HTR-8/SVneo (cell line): Measurements from ENCODE around the gene FANCF.
A peak's percentile ranks its signal among the peaks of the same experiment; 100 is the strongest.
"Not testable (repeated sequence)": the region's sequence is repeated elsewhere in the genome, so short reads cannot be mapped to it uniquely, and the experiment has no call there.

Experiments used
- DNase-seq: peaks from one replicate; pipeline ENCODE4 v3.0.0; 2011; ENCODE audit warnings: low spot score, mixed read lengths; ENCODE audit not compliant: insufficient read length
- FAIRE-seq: peaks from 2 replicates; lab custom pipeline; 2011; peaks lifted over from hg19 to GRCh38; lab: Jason Lieb, UNC

Gene FANCF, protein sequence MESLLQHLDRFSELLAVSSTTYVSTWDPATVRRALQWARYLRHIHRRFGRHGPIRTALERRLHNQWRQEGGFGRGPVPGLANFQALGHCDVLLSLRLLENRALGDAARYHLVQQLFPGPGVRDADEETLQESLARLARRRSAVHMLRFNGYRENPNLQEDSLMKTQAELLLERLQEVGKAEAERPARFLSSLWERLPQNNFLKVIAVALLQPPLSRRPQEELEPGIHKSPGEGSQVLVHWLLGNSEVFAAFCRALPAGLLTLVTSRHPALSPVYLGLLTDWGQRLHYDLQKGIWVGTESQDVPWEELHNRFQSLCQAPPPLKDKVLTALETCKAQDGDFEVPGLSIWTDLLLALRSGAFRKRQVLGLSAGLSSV

DNA sequence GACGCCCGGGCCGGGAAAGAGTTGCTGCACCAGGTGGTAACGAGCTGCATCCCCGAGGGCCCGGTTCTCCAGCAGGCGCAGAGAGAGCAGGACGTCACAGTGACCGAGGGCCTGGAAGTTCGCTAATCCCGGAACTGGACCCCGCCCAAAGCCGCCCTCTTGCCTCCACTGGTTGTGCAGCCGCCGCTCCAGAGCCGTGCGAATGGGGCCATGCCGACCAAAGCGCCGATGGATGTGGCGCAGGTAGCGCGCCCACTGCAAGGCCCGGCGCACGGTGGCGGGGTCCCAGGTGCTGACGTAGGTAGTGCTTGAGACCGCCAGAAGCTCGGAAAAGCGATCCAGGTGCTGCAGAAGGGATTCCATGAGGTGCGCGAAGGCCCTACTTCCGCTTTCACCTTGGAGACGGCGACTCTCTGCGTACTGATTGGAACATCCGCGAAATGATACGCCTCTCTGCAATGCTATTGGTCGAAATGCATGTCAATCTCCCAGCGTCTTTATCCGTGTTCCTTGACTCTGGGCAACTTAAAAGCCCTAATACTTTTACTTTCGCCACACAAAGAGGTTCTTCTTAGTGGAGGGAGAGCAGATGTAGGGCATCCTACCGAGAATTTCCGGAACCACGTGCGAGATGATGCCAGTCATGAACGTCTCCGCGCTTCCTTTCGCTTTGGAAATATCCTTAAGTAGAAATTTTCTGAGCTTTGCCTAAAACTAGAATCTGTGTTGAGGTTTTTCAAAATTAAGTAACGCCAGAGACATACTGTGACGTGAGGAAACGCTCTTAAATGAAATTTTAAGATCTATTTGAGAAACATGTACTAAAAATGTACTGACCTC lies at the start of gene FANCF:
TSS of gene FANCF (minus strand) at position 376 of the 840 bp plus-strand sequence. CDS start at position 363, 13 bp downstream.
- peak; percentile 88 for DNase-seq
- FAIRE-seq: peak; percentile 44

DNA sequence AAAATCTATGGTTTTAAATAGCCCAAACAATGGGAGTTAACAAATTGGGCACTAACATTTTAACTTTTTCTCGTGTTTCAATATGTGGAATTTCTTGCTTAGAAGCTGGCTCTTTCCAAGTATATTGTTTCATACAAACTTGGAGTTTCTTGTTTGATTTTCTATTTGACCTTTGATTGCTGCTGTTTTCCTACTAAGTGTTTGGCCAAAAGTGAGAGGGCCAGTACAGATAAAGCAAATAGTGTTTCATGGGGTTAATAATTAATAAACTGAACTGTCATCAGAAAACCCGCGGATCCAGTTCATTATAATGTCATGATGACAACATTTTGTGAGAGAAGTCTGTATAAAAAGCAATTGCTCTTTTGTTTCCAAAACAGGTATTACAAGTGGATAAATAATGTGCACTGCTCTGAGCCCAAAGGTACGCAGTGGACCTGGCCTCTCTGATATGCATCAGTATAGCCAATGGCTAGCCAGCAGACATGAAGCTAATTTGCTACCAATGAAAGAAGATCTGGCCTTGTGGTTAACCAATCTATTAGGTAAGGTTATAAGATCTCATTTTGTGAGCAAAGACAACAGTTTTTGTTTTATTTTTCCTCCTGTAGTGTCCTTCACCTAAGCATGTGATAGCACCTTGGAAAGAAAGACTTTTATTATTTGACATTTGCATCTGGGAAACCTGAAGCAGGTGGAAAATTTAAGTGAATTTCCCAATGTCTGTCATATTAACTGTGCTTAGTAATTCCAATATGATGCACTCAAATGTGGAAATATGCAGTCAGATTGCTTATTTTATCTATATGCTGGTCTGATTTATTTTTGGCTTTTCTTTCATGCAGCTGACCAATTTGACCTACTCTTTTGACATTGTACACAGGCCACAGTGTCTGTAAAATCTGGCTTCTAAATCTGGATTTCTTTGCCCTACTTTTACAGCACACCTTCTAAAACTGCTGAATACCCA lies 49.1 kb upstream of the FANCF start:
- FAIRE-seq (no peak), DNase-seq (no peak)

DNA sequence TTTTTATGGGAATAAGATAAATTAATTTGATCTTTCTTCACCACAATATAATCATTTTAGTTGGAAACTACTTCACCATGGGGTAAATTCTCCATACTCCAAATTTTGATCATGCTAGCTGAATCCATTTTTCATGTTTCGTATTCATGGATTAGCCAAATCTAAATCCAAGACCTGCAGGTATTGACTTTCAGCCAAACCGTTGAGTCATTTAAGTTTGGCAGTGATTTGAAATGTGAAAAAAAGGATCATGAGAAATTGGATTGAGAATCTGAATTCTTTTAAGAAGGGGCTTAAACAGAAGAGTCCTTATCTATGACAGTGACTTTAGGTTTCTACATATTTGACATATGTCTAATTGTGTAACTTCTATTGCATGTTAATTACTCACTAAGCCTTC lies 46.1 kb upstream of the FANCF start:
- FAIRE-seq: no peak

DNA sequence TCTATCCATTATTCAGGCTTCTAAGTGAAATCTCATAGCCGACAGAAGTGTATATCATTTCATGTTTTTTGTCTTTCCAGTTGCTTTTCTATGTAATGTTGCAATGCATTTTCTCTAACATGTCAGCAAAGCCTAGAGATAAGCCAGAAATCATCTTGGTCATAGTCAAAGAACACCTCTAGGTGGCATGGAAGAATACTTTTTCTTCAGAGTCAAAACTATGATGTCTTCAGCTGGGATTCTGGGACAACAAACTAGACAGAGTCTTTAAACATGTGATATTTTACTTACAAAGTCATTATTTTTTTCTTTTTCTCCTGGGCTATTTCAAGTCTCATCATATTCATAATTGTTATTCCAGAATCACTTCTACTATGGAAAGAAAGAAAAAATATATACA lies 45.2 kb upstream of the FANCF start:
- DNase-seq (no peak), FAIRE-seq (no peak)

More for the DNA sequence above, 46.1 kb upstream of the FANCF start:
- DNase-seq: no peak

DNA sequence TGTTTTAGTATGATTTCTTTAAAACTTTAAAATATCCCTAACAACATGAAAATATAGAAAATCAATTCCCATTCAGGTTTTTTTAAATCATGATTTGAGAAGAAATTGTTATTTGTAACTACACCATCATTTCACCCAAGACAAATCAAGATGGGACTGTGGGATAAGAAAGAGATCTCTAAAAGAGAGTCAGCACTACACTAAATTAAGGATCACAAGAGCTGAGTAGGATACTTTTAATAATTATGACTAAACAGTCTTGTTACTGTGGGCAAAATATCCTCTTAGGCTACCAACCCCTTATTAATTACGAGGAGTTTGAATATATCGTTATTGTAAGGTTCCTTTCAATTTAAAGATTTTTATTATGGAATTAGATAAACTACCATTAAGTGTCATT lies 43.7 kb upstream of the FANCF start:
- FAIRE-seq: no peak
- DNase-seq: no peak

DNA sequence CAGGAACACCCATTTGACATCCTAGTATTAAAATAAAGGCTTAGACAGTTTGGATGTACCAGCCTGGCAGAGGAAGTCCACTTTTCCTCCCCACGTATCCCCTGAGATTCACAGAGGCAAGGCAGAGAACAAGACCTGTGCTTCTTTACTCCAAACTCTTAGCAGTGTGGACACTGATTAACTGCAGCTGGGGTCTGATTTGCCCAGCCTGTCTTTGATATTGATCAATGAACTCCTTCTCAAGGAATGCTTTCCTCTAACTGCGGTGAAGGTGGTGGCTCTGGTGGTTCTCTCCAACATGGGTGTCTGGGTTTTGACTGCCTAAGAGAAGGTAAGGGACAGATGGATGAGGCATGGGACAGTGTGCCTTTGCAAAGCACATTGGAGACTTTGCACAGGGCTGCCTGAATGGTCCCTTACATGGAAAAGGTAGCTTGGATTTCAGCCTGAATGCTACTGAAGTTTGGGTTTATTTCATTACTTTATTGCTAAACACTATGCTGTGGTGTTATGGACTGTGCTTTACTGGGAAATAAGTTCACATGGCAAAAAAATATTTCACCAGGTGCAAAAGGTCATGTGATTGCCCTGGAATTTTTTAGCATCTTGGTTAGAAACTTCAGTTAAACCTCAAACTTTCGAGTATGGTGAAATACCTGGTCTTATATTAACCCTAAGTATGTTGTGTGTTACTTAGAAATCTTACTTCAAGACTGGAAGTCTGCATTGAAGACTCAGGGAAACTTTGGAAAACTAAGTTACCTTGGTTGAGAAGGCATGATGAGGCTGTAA lies 42.6 kb upstream of the FANCF start:
- DNase-seq (no peak), FAIRE-seq (no peak)

DNA sequence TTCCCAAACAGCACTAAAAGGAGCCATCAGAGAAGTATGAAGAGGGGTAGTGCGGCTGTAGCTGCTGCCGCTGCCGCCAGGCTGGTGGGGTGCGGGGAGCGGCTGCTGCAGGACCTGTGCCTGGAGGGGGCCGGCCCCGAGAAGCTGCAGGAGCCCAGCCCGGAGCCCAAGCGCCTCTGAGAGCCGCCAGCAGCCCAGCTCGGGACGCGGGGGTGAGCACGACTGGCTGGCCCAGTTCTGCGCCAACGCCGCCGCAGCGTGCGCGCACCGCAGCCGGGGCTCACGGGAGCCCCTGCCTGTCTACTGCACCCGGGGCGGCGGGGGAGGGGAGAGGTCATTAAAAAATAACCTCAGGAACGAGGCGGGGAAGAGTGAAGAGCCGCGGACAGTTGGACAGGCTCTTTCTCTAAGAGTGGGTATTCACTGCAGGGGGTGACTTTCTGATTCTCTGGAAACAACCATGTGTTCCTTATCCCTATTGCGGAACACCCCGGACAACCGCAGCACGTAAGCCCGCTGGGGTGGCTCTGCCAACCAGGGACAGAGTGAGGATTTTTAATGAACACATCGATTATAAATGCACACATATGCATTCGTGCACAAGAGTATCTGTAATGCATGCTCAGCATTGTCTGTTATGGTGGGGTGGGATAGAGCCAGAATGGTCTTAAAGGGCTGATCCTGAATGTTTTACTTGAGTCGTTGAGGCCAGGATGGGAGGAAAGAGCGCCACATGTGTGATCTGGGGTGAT lies 41.2 kb upstream of the FANCF start:
- FAIRE-seq: no peak
- DNase-seq: no peak

DNA sequence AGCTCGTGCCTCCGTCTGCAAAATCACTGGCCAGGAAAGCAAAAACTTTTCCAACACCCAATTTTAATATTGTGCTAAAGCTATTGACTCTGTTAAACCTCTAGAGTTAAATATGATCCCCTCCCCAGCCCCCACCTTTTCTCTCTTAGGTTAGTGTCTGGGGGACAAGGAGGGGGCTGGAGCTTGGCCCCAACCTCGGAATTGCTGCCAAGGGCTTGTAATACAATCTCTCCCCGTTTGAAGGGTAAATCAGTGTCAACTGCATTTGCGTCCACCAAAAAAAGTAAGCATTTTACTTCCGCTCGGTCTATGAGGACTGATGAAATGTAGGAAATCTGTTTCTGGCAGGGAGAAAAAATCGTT lies 40.7 kb upstream of the FANCF start, which contains the start of gene GAS2:
TSS of gene GAS2 (plus strand) at position 287 of the 363 bp plus-strand sequence. CDS start 8,259 bp downstream, outside the sequence.
- FAIRE-seq (no peak), DNase-seq (no peak)

DNA sequence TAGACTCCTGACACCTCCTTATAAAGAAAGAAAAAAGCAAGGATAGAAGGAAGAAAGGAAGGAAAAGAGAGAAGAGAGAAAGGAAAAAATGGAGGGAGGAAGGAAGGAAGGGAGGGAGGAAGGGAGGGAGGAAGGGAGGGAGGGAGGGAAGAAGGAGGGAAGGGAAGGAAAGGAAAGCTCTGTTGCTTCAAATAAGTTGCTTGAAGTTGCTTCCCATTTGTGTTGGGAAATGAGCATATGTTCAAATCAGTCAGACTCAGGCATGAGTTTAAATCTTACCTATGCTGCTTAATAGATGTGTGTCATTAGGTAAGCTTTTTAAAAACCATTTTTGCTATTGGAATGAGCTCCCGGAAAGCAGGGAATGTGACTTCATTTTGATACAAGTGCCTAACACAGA lies 34.2 kb upstream of the FANCF start:
- DNase-seq (no peak), FAIRE-seq (no peak)

DNA sequence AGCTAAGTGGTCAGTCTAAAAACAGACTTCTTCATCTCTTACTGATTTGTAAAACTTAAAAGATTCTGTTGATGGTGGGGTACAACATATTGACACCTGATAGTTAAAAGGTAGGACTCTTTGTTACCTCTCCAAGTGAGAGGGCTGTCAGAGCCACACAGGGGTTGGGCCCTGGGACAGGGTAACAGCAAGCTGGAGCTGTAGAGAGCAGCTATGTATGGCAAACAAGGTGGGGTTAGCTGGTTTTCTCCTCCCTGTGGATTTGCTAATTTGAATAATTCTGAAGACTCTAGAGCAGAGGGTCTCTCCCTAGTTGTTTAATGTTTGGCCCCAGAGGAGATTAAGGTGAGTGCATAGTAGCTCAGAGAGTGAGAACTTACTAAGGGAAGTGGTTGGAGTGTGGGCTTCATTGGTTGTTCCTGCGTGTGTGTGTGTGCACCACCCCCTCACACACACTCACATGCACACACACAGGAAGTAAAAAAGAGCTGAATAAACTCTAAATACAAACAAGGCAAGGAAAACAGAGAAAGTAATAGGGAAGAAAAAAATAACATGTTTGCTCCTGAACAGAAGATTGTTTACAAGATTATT lies 31.6 kb upstream of the FANCF start:
- no peak for FAIRE-seq
- DNase-seq: no peak

DNA sequence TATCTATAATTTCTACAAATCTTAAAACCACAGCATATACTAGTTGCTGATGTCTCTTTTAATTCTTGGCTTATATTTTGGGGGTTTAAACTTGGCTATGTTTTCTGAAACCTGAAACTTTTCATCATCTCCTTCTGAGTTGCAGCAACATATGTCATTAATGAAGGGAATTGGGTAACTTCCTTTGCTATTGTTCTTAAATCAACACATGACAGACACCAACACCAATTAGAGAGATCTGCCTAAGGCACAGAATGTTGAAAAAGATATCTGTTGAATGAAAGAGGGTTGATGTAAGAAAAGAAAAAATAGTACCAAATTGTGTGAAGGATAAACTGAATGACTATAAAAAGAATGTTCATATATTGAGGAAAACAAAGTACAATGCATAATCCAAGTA lies 30.5 kb upstream of the FANCF start:
- DNase-seq: no peak
- FAIRE-seq: no peak

DNA sequence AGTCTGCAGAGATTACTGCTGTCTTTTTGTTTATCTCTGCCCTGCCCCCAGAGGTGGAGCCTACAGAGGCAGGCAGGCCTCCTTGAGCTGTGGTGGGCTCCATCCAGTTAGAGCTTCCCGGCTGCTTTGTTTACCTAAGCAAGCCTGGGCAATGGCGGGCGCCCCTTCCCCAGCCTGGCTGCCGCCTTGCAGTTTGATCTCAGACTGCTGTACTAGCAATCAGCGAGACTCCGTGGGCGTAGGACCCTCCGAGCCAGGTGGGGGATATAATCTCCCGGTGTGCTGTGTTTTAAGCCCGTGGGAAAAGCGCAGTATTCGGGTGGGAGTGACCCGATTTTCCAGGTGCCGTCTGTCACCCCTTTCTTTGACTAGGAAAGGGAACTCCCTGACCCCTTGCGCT lies 26.7 kb upstream of the FANCF start:
- FAIRE-seq, DNase-seq: not testable (repeated sequence)

DNA sequence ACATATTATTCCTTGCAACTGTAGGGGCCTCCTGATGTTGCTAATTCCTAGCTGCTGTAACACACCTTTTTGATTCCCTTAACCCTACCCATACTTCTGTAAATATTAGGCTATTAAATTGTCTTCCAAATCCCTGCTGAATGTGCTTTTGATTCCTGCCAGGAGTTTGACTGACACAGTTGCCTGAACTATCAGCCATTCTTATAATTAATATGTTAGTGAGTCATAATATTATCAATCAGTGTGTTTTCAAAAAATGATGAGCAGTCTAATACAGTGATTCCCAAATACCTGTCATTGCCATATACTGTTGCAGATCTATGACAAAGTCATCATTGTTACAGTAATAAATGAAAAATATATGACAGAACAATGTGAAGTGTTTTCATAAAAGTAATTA lies 15.9 kb upstream of the FANCF start:
- FAIRE-seq (no peak), DNase-seq (no peak)

DNA sequence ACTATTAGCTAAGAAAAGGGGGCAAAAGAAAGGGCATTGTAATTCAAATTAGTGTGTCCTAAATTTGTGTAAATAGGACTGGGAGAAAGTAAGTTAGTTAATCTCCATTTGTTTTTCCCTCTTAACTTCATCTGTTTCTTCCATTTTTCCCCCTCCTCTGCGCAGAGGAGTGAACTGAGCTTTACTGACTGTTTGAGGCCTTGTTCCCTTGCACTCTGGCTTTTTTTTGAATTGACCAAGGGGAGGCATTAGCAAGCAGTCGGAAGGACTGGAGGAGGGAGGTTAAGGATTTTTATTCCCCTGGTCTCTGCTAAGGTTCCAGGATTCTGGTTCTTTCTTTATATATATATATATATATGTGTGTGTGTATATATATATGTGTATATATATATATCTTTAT lies 15.2 kb upstream of the FANCF start:
- DNase-seq: no peak
- FAIRE-seq: no peak

DNA sequence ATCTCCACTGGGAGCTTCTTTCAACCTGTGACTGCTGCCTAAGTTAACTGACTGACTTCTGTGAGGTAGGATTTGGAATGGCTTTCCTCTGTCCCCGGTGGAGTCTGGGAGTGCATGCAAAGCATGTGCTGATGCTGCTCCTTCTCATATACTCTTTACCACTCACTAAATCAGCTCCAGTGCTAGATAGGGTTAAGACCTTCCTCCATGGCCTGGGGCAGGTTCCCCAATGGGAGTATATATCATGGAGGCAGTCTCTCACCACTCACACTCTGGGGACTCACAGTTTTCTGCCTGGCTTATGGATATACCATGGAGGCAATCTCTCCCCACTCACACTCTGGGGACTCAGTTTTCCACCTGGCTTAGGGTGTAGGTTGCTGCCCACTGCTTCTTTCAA lies 10.1 kb upstream of the FANCF start:
- DNase-seq (no peak), FAIRE-seq (no peak)

DNA sequence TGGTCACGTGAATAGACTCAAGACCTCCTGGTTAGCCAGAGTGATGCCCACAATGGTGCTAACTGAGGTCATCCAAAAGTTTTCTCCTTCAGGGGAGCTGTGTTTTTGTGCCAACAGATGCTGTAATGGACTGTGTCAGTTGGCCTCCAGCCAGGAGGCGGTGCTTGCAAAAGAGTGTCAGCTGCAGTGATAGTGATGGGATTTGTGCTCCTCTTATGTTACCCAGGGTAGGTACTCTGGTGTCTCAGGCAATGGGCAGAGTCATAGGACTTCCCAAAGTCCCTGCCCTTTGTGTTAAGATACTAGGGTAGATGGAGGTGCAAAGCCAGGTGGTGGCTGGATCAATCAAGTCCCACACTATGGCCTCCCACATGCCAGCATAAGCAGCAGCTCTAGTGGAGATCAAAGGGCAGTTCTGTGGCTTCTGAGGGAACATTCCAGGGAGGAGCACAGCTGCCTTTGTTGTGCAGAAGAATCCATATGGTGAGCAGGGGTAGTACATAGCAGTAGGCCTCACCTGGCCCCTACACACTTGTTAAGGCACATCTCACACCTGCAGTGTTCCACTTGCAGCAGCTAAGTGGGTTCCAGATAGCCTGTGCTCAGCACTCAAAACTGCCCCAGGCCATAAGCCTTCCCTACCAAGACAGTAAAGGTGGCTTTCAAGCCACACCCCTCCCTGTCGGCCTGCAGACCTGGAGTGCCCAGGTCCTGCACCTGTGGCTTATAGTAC lies 9.4 kb upstream of the FANCF start:
- DNase-seq (no peak), FAIRE-seq (no peak)

DNA sequence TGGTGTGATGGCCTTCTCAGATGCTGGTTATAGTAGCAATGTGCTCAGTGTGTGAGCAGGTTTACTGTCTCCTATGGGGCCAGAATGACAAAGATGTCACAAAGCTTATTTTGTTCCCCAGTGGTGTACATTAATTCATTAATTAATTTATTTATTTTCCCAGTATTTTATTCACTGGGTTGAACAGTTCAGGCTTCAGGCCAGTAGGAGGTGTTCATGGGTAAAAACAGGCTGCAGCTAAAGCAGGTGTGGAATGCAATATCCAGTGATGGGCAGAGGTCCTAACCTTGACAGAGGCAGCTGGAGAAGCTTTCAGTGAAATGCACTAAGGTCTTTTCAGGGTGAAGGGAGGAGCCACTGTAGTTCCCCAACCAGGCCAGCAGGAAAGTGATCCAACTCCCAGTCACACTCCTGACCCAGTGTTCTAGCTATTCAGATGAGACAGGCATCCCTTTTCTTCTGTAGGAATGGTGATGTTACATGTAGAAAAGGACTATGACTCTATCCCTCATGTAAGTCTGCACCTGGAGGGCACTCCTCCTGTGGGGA lies 7.8 kb upstream of the FANCF start:
- DNase-seq: no peak

More for the DNA sequence above, 7.8 kb upstream of the FANCF start:
- no peak for FAIRE-seq
